Islet precursor cell (in vitro differentiated cells): ENCODE results near the gene LRP6.
"Not testable (repeated sequence)": the region's sequence is repeated elsewhere in the genome, so short reads cannot be mapped to it uniquely, and the experiment has no call there.

Experiments used
- DNase-seq: peaks from one replicate; pipeline ENCODE4 v3.0.0-alpha.2; 2018

The LRP6 gene

GRCh38 chr12:12265571-12266388 lies 1.1 kb downstream of the LRP6 start:
- DNase-seq = no peak

- no peak for DNase-seq
Observed at GRCh38 chr12:12265035-12265434, 1.8 kb downstream of the LRP6 start.

- no peak for DNase-seq
Observed at GRCh38 chr12:12263909-12264308, 2.9 kb downstream of the LRP6 start.

GRCh38 chr12:12256291-12256757 lies 10.5 kb downstream of the LRP6 start:
- DNase-seq = not testable (repeated sequence)

- DNase-seq = no peak
Observed at GRCh38 chr12:12254553-12254952, 12.3 kb downstream of the LRP6 start.

- no peak for DNase-seq
Observed at GRCh38 chr12:12249216-12250050, 17.4 kb downstream of the LRP6 start.

GRCh38 chr12:12247584-12247983 lies 19.3 kb downstream of the LRP6 start:
- no peak for DNase-seq

GRCh38 chr12:12244341-12244740 lies 22.5 kb downstream of the LRP6 start:
- no peak for DNase-seq

- peak; percentile 62 for DNase-seq
Observed at GRCh38 chr12:12240662-12241340, 26.0 kb downstream of the LRP6 start.

GRCh38 chr12:12239127-12239526 lies 27.7 kb downstream of the LRP6 start:
- no peak for DNase-seq

GRCh38 chr12:12238605-12239004 lies 28.2 kb downstream of the LRP6 start:
- DNase-seq = no peak

- no peak for DNase-seq
Observed at GRCh38 chr12:12236896-12237295, 29.9 kb downstream of the LRP6 start.

GRCh38 chr12:12230275-12230674 lies 36.6 kb downstream of the LRP6 start:
- no peak for DNase-seq

GRCh38 chr12:12229556-12230092 lies 37.2 kb downstream of the LRP6 start:
- DNase-seq = no peak

- DNase-seq = peak; percentile 52
Observed at GRCh38 chr12:12228402-12228801, 38.4 kb downstream of the LRP6 start.

GRCh38 chr12:12226187-12226586 lies 40.7 kb downstream of the LRP6 start:
- DNase-seq = no peak

- DNase-seq = no peak
Observed at GRCh38 chr12:12224240-12224940, 42.5 kb downstream of the LRP6 start.

- no peak for DNase-seq
Observed at GRCh38 chr12:12221560-12221959, 45.3 kb downstream of the LRP6 start.

GRCh38 chr12:12219664-12220063 lies 47.2 kb downstream of the LRP6 start:
- no peak for DNase-seq

- DNase-seq = no peak
Observed at GRCh38 chr12:12217018-12217359, 49.9 kb downstream of the LRP6 start.

- DNase-seq = no peak
Observed at GRCh38 chr12:12216349-12217017, 50.4 kb downstream of the LRP6 start.

GRCh38 chr12:12214635-12215131 lies 52.2 kb downstream of the LRP6 start:
- no peak for DNase-seq
